Uterus (tissue), 2 donors: Measurements from ENCODE around the gene FNTB.

Experiments used
- POLR2A ChIP-seq, 2 donors: fragments of 450-650 bp; IDR thresholded peaks; one replicate each; pipeline ENCODE4 v1.6.1; 2016; ENCODE audit warnings: antibody characterized with exemption in 2 of 2, mild to moderate bottlenecking in 1 of 2, moderate library complexity in 1 of 2
- TF ChIP-seq, protein P1 (sequence below), 4 experiments: fragments of 200-600 bp in 2 of 4; fragments of 450-650 bp in 2 of 4; sonication (generic) in 2 of 4; IDR thresholded peaks; one replicate each; pipeline ENCODE4 v1.5.1; 2016 to 2019; ENCODE audit warnings: antibody characterized with exemption in 4 of 4, mild to moderate bottlenecking in 2 of 4, moderate library complexity in 1 of 4

DNA sequence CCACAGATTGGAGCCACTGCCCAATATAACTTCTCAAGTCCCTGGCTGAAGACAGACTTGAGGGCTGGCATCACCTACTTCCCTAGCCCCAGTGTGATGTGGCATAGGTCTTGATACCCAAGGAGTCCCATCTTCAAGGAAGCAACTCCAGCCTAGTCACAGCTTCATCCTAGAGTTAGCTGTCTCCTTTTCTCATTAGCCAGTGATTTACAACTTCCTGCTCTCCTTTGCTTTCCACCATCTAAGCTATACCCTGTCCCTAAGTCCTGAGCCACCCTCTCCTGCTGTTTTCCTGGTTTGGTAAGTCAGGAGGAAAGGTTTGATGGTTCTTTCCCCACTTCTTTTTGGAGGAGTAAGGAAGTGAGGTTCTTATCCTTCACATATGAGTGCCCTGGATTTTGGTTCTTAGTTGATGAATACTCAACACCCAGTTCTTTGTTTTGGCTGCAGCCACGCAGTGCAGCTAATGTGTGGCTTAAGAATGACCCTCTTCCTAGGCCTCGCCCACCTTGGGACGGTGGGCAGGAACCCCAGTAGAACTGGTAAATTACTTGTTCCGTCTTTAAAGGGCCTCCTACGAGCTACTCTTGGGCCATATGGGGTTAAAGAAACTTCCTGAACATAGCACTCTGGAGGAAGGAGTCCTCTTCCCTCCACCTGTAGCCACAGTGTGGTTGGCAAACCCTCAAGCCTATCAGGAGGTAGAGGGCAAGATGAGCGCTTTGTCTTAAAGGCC is 40.2 kb upstream of the FNTB start:
- TF ChIP-seq, protein P1, sequence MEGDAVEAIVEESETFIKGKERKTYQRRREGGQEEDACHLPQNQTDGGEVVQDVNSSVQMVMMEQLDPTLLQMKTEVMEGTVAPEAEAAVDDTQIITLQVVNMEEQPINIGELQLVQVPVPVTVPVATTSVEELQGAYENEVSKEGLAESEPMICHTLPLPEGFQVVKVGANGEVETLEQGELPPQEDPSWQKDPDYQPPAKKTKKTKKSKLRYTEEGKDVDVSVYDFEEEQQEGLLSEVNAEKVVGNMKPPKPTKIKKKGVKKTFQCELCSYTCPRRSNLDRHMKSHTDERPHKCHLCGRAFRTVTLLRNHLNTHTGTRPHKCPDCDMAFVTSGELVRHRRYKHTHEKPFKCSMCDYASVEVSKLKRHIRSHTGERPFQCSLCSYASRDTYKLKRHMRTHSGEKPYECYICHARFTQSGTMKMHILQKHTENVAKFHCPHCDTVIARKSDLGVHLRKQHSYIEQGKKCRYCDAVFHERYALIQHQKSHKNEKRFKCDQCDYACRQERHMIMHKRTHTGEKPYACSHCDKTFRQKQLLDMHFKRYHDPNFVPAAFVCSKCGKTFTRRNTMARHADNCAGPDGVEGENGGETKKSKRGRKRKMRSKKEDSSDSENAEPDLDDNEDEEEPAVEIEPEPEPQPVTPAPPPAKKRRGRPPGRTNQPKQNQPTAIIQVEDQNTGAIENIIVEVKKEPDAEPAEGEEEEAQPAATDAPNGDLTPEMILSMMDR (IDR thresholded peaks at IDR 0.05), result no peak
- no peak for TF ChIP-seq POLR2A (IDR thresholded peaks at IDR 0.05)
